Hematopoietic multipotent progenitor cell treated with erythropoietin and hydrocortisone succinate and interleukin-3 and kit ligand, for 4 days (in vitro differentiated cells): ENCODE results near the gene APOC4.
A peak's percentile ranks its signal among the peaks of the same experiment; 100 is the strongest.
"Not testable (repeated sequence)": the region's sequence is repeated elsewhere in the genome, so short reads cannot be mapped to it uniquely, and the experiment has no call there.

Experiments used
- DNase-seq: peaks from one replicate; pipeline ENCODE4 v3.0.0-alpha.2; 2015

The APOC4 gene, protein sequence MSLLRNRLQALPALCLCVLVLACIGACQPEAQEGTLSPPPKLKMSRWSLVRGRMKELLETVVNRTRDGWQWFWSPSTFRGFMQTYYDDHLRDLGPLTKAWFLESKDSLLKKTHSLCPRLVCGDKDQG

DNA sequence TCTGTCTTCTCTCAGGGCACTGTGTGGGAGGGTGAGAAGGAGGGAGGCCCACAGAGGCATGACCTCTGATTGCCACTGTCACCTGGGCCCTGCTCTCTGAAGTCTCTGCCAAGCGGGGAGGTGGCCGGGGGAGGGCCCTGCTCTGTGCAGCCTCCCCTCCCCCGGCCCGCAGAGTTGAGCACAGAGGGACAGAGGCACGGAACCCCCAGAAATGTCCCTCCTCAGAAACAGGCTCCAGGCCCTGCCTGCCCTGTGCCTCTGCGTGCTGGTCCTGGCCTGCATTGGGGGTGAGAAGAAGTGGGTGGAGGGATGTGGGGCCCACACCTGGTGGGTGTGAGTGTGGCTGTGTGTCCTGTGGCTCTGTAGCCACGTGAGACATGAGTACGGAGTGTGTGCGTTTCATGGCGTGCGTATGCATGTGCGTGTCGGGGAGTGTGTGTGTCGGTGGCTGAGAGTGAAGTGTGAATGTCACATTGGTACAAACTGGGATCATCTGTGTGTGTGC lies at the start of gene APOC4:
TSS of gene APOC4 (plus strand) at position 171 of the 505 bp plus-strand sequence. CDS start at position 212, 41 bp downstream.
- DNase-seq, result no peak

GRCh38 chr19:44892932-44893331 lies 49.1 kb upstream of the APOC4 start:
- DNase-seq, result no peak

DNA sequence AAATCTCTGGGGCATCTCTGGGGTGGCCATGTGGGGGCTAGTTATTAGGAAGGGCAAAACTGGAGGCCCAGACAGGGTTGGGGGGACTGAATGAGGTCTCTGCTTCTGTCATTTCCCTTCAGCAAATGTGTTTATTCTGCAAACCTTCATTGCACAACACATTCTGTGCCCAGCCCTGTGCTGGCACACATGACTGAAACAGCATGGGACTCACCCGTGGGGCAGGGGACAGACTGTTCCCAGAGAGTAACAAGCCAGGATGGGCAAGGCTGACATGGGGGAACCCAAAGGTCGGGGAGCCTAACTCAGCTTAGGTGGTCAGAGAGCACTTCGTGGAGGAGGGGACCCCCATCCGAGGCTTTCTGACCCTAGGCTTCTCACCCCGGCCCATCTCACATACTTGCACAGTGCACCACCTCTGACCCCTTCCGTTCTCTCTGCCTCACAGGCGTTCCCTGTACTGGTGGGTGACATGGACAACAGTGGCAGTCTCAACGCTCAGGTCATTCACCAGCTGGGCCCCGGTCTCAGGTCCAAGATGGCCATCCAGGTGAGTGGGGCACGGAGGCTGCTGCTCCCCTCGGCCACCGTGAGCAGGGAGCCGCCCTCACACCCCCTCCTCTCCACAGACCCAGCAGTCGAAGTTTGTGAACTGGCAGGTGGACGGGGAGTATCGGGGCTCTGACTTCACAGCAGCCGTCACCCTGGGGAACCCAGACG lies 48.5 kb upstream of the APOC4 start:
- no peak for DNase-seq

DNA sequence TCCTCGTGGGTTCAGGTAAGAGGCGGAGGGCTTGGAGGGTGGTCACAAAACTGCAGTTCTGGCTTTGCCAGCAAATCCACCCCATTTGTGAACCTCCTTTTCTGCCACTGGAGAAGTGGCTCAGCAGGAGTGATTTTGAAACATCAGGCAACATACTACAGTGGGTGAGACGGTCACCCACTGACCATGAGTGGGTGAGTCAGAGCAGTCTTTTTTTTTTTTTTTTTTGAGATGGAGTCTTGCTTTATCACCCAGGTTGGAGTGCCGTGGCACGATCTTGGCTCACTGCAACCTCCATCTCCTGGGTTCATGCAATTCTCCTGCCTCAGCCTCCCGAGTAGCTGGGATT lies 48.0 kb upstream of the APOC4 start:
- no peak for DNase-seq

DNA sequence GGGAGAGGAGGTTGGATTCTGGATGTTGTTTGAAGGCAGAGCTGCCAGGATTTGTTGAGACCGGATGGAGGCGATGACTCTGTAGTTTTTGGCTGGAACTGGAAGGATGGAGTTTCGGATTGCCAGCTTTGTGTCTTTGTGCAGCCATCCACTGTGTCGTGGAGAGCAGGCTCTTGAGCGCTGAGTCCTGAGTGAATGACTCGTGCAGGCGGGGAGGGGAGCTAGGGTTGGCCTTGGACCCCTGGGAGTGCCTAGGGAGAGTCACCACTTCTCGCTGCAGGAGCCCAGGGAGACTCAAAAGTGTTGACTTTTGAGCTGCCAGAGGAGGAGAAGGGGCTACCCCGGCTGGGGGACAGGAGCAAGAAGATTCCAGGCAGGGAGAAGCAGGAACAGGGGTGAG lies 47.1 kb upstream of the APOC4 start:
- DNase-seq, result no peak

DNA sequence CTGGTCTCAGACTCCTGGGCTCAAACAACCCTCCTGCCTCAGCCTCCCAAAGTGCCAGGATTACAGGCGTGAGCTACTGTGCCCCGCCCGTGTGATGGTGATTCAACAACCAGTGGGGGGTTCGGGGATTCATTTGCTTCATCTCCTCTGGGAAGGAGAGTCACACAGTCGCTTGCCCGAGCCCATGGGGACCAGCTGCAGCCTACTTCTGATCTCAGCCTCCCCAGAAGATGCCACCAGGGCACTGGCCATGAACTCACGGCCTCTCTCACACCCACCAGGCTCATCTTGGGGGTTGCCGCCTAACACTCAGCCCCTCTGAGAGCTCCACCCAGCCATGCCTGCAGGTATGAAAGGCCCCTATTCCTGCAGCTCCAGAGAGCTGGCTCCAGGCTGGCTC lies 44.2 kb upstream of the APOC4 start:
- no peak for DNase-seq

- no peak for DNase-seq
These were observed 41.5 kb upstream of the APOC4 start for GRCh38 chr19:44900328-44901244.

GRCh38 chr19:44903216-44903601 lies 38.8 kb upstream of the APOC4 start:
- DNase-seq, result no peak

GRCh38 chr19:44903602-44904425 lies 38.2 kb upstream of the APOC4 start:
- peak; percentile 83 for DNase-seq

DNA sequence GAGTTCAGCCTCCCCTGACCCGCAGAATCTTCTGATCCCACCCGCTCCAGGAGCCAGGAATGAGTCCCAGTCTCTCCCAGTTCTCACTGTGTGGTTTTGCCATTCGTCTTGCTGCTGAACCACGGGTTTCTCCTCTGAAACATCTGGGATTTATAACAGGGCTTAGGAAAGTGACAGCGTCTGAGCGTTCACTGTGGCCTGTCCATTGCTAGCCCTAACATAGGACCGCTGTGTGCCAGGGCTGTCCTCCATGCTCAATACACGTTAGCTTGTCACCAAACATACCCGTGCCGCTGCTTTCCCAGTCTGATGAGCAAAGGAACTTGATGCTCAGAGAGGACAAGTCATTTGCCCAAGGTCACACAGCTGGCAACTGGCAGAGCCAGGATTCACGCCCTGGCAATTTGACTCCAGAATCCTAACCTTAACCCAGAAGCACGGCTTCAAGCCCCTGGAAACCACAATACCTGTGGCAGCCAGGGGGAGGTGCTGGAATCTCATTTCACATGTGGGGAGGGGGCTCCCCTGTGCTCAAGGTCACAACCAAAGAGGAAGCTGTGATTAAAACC lies 37.5 kb upstream of the APOC4 start:
- peak; percentile 35 for DNase-seq

DNA sequence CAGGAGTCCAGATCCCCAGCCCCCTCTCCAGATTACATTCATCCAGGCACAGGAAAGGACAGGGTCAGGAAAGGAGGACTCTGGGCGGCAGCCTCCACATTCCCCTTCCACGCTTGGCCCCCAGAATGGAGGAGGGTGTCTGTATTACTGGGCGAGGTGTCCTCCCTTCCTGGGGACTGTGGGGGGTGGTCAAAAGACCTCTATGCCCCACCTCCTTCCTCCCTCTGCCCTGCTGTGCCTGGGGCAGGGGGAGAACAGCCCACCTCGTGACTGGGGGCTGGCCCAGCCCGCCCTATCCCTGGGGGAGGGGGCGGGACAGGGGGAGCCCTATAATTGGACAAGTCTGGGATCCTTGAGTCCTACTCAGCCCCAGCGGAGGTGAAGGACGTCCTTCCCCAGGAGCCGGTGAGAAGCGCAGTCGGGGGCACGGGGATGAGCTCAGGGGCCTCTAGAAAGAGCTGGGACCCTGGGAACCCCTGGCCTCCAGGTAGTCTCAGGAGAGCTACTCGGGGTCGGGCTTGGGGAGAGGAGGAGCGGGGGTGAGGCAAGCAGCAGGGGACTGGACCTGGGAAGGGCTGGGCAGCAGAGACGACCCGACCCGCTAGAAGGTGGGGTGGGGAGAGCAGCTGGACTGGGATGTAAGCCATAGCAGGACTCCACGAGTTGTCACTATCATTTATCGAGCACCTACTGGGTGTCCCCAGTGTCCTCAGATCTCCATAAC lies 36.4 kb upstream of the APOC4 start, which contains the start of gene APOE:
TSS of gene APOE (plus strand) at position 360 of the 724 bp plus-strand sequence. CDS start 829 bp downstream, outside the sequence.
- DNase-seq, result peak; percentile 59

GRCh38 chr19:44907613-44908012 lies 34.4 kb upstream of the APOC4 start:
- DNase-seq, result no peak

DNA sequence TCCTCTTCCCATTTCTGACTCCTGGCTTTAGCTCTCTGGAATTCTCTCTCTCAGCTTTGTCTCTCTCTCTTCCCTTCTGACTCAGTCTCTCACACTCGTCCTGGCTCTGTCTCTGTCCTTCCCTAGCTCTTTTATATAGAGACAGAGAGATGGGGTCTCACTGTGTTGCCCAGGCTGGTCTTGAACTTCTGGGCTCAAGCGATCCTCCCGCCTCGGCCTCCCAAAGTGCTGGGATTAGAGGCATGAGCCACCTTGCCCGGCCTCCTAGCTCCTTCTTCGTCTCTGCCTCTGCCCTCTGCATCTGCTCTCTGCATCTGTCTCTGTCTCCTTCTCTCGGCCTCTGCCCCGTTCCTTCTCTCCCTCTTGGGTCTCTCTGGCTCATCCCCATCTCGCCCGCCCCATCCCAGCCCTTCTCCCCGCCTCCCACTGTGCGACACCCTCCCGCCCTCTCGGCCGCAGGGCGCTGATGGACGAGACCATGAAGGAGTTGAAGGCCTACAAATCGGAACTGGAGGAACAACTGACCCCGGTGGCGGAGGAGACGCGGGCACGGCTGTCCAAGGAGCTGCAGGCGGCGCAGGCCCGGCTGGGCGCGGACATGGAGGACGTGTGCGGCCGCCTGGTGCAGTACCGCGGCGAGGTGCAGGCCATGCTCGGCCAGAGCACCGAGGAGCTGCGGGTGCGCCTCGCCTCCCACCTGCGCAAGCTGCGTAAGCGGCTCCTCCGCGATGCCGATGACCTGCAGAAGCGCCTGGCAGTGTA lies 33.8 kb upstream of the APOC4 start:
- no peak for DNase-seq

DNA sequence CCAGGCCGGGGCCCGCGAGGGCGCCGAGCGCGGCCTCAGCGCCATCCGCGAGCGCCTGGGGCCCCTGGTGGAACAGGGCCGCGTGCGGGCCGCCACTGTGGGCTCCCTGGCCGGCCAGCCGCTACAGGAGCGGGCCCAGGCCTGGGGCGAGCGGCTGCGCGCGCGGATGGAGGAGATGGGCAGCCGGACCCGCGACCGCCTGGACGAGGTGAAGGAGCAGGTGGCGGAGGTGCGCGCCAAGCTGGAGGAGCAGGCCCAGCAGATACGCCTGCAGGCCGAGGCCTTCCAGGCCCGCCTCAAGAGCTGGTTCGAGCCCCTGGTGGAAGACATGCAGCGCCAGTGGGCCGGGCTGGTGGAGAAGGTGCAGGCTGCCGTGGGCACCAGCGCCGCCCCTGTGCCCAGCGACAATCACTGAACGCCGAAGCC lies 33.2 kb upstream of the APOC4 start:
- DNase-seq, result no peak

GRCh38 chr19:44909775-44910174 lies 32.3 kb upstream of the APOC4 start:
- DNase-seq, result peak; percentile 73

GRCh38 chr19:44911896-44912295 lies 30.1 kb upstream of the APOC4 start:
- not testable (repeated sequence) for DNase-seq

- DNase-seq, result peak; percentile 73
These were observed 29.2 kb upstream of the APOC4 start for GRCh38 chr19:44912854-44913253.

GRCh38 chr19:44913512-44914432 lies 28.3 kb upstream of the APOC4 start:
- DNase-seq, result peak; percentile 83

DNA sequence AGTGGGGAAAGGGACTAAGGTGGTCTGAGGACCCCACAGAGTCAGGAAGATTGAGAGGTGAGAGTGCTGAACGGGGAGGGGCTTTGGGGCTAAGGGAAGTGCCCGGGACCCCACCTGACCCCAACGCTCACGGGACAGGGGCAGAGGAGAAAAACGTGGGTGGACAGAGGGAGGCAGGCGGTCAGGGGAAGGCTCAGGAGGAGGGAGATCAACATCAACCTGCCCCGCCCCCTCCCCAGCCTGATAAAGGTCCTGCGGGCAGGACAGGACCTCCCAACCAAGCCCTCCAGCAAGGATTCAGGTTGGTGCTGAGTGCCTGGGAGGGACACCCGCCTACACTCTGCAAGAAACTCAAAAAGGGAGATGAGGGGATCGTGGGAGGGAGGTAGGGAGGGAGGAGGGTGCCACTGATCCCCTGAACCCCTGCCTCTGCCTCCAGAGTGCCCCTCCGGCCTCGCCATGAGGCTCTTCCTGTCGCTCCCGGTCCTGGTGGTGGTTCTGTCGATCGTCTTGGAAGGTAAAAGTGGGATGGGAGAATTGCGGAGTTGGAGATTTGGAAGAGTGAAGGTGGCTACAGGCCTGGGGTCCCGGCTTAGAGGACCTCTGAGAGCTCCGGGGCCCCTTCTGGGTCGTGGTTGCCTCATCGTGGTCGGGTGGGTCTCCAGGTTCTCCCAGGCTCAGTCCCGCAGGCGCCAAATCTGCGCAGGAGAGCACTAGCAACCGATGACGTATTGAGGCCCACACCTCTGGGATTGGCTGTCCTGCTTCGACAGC lies 27.4 kb upstream of the APOC4 start, which contains the start of gene APOC1:
TSS of gene APOC1 (plus strand) at position 176 of the 774 bp plus-strand sequence. CDS start at position 460, 284 bp downstream.
- DNase-seq, result peak; percentile 93
